Testis (tissue), 2 donors: ENCODE results near the gene PRKN.

Source experiments
- CTCF ChIP-seq, 3 experiments: fragments of 450-650 bp in 2 of 3; fragments of 200-600 bp in 1 of 3; sonication (generic) in 1 of 3; IDR thresholded peaks; one replicate each; pipeline ENCODE4 v1.5.1; 2016 to 2019; ENCODE audit warnings: antibody characterized with exemption in 3 of 3, mild to moderate bottlenecking in 2 of 3, moderate library complexity in 1 of 3
- POLR2A ChIP-seq: fragments of 450-650 bp; IDR thresholded peaks from one replicate; pipeline ENCODE4 v1.6.1; 2017; ENCODE audit warnings: antibody characterized with exemption, mild to moderate bottlenecking, moderate library complexity

DNA sequence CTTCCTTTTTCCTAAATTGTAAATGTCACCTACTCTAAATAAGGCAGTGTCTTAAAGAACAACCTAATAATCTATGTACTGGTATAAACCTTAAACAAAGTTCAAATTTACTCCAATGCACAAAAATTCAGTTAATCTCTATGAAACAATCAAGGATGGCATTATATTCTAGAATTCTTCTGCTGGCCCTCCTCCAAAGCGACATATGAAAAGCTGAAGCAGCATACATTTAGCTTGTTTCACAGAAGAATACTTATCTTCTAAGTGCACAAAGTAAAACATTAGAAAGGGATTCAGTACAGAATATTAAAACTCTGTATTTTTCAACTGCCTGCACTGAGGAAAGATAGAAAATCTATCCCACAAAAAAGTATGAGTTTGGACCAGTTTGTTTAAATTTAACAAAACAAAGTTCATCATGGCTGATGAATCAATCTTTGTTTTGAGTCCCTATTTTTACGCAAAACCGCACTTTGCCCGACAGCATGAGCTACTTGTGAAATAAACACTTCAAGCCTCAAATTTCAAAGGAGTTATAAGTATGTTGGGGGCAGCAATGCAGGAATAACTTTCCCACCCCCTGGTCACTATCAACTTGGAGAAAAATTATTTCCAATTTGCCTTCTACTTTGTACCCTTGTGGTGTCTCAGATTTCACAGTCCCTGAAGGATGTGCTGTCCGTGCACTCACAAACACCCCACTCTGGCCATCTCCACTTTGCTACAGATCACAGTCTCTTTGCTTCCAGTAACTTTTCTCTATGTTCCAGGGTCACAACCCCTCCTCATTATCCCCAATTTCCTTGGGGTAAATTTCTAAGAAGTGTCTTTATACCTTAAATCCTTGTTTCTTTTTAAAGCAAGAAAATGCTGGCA lies 238.2 kb downstream of the PRKN start:
- TF ChIP-seq CTCF (IDR thresholded peaks at IDR 0.05) (no peak), POLR2A (no peak)
